HG03159 (cell line): ENCODE results near the gene TBPL2.
"Not testable (repeated sequence)": the region's sequence is repeated elsewhere in the genome, so short reads cannot be mapped to it uniquely, and the experiment has no call there.

Experiments
- ATAC-seq: cut with Tn5 transposase; IDR thresholded peaks from one replicate; pipeline ENCODE4 v1.9.1; 2021; ENCODE audit warnings: mild to moderate bottlenecking, moderate library complexity; ENCODE audit not compliant: unreplicated experiment

TBPL2 gene

GRCh38 chr14:55446127-55446736, 5.8 kb upstream of the TBPL2 start:
- no peak for ATAC-seq

GRCh38 chr14:55441286-55441685, 870 bp upstream of the TBPL2 start:
- ATAC-seq, result no peak

- ATAC-seq, result peak; percentile 53
Observed at GRCh38 chr14:55438066-55438683, 2.2 kb downstream of the TBPL2 start.

GRCh38 chr14:55436931-55437330, 3.5 kb downstream of the TBPL2 start:
- ATAC-seq, result no peak

GRCh38 chr14:55436519-55436918, 3.9 kb downstream of the TBPL2 start:
- ATAC-seq, result no peak

GRCh38 chr14:55434805-55435174, 5.6 kb downstream of the TBPL2 start:
- no peak for ATAC-seq

- no peak for ATAC-seq
Observed at GRCh38 chr14:55433880-55434804, 6.3 kb downstream of the TBPL2 start.

GRCh38 chr14:55432628-55433027, 7.8 kb downstream of the TBPL2 start:
- no peak for ATAC-seq

- peak; percentile 81 for ATAC-seq
Observed at GRCh38 chr14:55430024-55430690, 10.3 kb downstream of the TBPL2 start.

- ATAC-seq, result no peak
Observed at GRCh38 chr14:55427439-55427838, 13.0 kb downstream of the TBPL2 start.

- ATAC-seq, result no peak
Observed at GRCh38 chr14:55426891-55427290, 13.5 kb downstream of the TBPL2 start.

- no peak for ATAC-seq
Observed at GRCh38 chr14:55425091-55425490, 15.3 kb downstream of the TBPL2 start.

- ATAC-seq, result no peak
Observed at GRCh38 chr14:55423969-55424368, 16.4 kb downstream of the TBPL2 start.

- ATAC-seq, result not testable (repeated sequence)
Observed at GRCh38 chr14:55422338-55422737, 18.1 kb downstream of the TBPL2 start.

- no peak for ATAC-seq
Observed at GRCh38 chr14:55419663-55420062, 20.8 kb downstream of the TBPL2 start.

- no peak for ATAC-seq
Observed at GRCh38 chr14:55418411-55418810, 22.0 kb downstream of the TBPL2 start.

- ATAC-seq, result no peak
Observed at GRCh38 chr14:55417955-55418354, 22.5 kb downstream of the TBPL2 start.

GRCh38 chr14:55416866-55417265, 23.6 kb downstream of the TBPL2 start:
- no peak for ATAC-seq

- ATAC-seq, result no peak
Observed at GRCh38 chr14:55414551-55414950, 25.9 kb downstream of the TBPL2 start.

- ATAC-seq, result no peak
Observed at GRCh38 chr14:55412676-55413075, 27.7 kb downstream of the TBPL2 start.
